Activated CD8-positive, alpha-beta memory T cell treated with anti-CD3 and anti-CD28 coated beads, Interleukin-2, amount 50 U/mL, for 1 hour (primary cell): ENCODE measurements around the gene GBA2.

Source experiments
- DNase-seq: peaks from one replicate; pipeline ENCODE4 v3.0.0-alpha.2; 2020; ENCODE audit errors: extremely low read depth

GBA2 gene

GRCh38 chr9:35716230-35716629 is 32.8 kb downstream of the GBA2 start:
- no peak for DNase-seq

- no peak for DNase-seq
Observed at GRCh38 chr9:35714579-35715252, 34.3 kb downstream of the GBA2 start.

- no peak for DNase-seq
Observed at GRCh38 chr9:35714123-35714522, 34.9 kb downstream of the GBA2 start.

GRCh38 chr9:35713578-35713977 is 35.5 kb downstream of the GBA2 start:
- no peak for DNase-seq

- DNase-seq = no peak
Observed at GRCh38 chr9:35712762-35713400, 36.1 kb downstream of the GBA2 start.

- no peak for DNase-seq
Observed at GRCh38 chr9:35711501-35712428, 37.3 kb downstream of the GBA2 start.

- DNase-seq = no peak
Observed at GRCh38 chr9:35710818-35711500, 38.1 kb downstream of the GBA2 start.

- DNase-seq = no peak
Observed at GRCh38 chr9:35708146-35708545, 40.9 kb downstream of the GBA2 start.

- no peak for DNase-seq
Observed at GRCh38 chr9:35706951-35707350, 42.1 kb downstream of the GBA2 start.

- DNase-seq = no peak
Observed at GRCh38 chr9:35705836-35706430, 43.1 kb downstream of the GBA2 start.

- DNase-seq = no peak
Observed at GRCh38 chr9:35705372-35705771, 43.7 kb downstream of the GBA2 start.

- DNase-seq = no peak
Observed at GRCh38 chr9:35703906-35704672, 44.9 kb downstream of the GBA2 start.

- DNase-seq = no peak
Observed at GRCh38 chr9:35702696-35703095, 46.3 kb downstream of the GBA2 start.

- DNase-seq = no peak
Observed at GRCh38 chr9:35700942-35701341, 48.1 kb downstream of the GBA2 start.

GRCh38 chr9:35700031-35700430 is 49.0 kb downstream of the GBA2 start:
- DNase-seq = no peak

GRCh38 chr9:35698231-35698630 is 50.8 kb downstream of the GBA2 start:
- DNase-seq = no peak

- DNase-seq = no peak
Observed at GRCh38 chr9:35697486-35697885, 51.5 kb downstream of the GBA2 start.

- DNase-seq = peak; percentile 12
Observed at GRCh38 chr9:35696520-35697215, 52.4 kb downstream of the GBA2 start.

- no peak for DNase-seq
Observed at GRCh38 chr9:35695943-35696401, 53.1 kb downstream of the GBA2 start.

GRCh38 chr9:35691757-35692301 is 57.2 kb downstream of the GBA2 start:
- DNase-seq = no peak
